GM18861 (cell line): ENCODE measurements around the gene DST.
A peak's percentile ranks its signal among the peaks of the same experiment; 100 is the strongest.
"Not testable (repeated sequence)": the region's sequence is repeated elsewhere in the genome, so short reads cannot be mapped to it uniquely, and the experiment has no call there.

Experiments
- ATAC-seq: cut with Tn5 transposase; IDR thresholded peaks from one replicate; pipeline ENCODE4 v1.9.1; 2021; ENCODE audit not compliant: unreplicated experiment

The DST gene

GRCh38 chr6:56663344-56663743, 20.7 kb upstream of the DST start:
- no peak for ATAC-seq

DNA sequence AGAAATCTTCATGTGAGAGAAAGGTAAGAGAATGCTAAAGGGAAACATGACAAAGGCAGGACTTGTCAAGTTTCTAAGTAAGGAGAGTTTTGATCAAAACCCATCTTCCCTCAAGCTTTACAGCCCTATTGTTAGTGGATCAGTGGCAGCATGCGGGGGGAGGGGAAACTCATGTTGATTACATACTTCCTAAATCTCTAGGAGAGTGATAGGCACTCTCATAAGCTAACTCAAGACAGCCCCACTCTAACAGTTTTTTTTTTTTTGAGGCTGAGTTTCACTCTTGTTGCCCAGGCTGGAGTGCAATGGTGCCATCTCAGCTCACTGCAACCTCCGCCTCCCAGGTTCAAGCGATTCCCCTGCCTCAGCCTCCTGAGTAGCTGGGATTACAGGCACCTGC, 18.6 kb upstream of the DST start:
- not testable (repeated sequence) for ATAC-seq

GRCh38 chr6:56660381-56660730, 17.7 kb upstream of the DST start:
- no peak for ATAC-seq

DNA sequence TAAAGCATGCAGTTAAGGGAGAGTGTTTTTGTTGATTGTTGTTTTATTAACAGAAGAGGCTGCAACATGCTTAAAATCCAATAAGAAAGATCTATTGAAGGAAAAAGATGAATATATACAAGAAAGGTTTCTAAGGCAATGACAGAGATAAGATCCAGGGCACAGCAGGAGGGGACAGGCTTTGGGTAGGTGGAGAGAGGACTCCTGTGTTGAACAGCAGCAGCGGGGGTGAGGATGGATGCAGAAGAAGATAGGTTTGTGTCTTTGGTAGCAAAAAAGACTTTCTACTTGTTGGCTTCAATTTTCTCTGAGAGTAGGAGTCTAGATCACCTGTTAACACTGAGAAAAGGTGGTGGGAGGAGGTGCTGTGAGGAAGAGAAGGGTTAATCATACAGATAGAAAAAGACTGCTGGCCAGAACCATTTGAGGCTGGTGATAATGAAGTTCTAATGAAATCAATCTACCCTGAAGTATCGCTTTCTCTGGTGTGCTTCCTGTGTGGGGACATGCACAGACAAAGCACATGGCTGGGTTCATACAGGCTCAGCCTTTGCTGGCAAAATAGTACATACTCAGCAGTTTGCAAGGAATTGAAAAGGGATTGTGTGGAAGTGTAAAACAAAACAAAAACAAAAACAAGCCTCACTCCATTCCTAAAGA, 17.2 kb upstream of the DST start:
- peak; percentile 91 for ATAC-seq

- no peak for ATAC-seq
Measured at GRCh38 chr6:56658326-56658725, 15.6 kb upstream of the DST start.

DNA sequence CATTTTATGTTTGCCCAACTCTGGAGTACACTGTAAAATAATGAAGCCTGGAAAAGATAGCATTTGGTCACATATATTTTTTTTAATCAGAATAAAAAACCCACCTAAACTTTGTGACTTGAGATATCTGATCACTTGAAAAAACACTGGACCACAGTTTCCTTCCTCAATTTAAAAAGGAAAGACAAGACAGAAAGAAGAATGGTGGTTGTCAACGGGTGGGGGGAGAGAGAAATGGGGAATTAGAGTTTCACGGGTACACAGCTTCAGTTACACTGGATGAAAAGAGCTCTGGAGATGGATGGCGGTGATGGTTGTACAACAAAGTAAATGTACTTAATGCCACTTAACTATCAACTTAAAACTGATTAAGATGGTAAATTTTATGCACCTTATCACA, 14.7 kb upstream of the DST start:
- ATAC-seq, result no peak

DNA sequence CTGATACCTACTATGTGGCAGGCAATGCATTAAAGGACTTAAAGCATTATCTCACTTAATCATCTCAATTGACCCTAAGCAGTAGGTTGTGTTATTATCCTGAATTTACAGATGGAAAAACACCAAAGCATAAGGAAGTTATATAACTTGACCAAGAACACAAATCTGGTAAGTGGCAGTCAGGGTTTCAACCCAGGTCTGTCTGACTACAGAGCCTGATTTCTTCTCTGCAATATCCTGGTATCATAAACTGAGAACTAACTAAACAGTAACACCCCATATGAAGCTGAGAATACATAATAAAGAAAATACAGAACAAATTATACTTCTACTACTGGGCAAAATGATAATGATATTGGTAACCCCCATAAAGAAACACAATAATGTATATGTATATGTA, 13.8 kb upstream of the DST start:
- no peak for ATAC-seq

DNA sequence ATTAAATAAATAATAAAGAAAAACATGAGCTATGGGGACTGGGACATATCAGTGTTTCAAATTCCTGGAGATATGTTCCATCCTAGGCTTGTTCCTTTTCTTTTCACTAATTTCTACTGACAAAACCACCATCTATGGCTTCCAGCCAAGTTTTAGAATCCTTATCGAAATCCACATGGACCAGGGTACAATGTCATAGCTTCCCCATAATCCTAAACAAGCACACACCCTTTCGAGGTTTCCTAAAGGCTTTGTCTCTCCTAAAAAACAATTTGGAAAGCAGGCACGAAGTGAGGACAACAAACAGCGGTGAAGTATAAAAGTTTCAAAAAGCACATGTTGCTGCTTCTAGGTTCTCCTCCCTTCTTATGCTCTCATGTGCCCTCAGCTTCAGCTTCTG, 13.3 kb upstream of the DST start:
- no peak for ATAC-seq

DNA sequence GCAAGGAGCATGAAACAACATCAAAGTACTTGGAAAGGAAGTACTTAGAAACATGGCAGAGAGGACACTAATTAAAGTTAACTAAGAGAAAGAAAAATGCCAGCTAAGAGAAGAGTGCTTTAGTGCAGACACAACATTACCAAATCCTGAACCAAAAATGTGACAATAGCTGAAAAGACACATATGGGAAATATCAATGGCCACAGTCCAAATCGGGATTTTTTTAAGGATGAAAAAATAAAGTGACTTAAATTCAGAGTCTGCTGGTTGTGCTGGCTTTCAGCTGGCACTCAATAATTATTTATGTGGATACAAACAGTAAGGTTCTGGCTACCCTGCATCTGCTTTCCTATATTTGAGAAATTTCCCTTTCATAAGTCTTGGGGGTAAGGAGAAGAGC, 12.6 kb upstream of the DST start:
- no peak for ATAC-seq

- ATAC-seq, result no peak
Measured at GRCh38 chr6:56652994-56653393, 10.3 kb upstream of the DST start.

GRCh38 chr6:56652231-56652630, 9.5 kb upstream of the DST start:
- no peak for ATAC-seq

GRCh38 chr6:56650191-56650590, 7.5 kb upstream of the DST start:
- ATAC-seq, result no peak

DNA sequence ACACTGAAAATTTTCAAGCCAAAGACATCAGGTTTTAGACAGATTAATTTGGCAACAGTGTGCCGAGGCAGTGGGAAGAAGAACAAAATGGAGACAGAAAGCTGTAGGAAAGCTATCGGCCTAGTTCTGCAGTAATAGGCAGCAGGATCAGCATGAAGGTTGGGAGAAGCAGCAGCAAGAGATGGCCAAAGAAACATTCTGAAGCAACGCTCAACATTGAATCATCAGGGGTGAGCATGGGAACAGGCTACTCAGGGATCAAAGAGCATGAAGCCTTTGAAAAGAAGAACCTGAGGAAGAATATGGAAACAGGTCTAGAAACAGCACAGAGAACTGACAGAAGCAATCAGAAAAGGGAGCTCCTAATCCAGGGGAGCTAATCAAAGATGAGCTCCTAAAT, 7.1 kb upstream of the DST start:
- ATAC-seq, result no peak

DNA sequence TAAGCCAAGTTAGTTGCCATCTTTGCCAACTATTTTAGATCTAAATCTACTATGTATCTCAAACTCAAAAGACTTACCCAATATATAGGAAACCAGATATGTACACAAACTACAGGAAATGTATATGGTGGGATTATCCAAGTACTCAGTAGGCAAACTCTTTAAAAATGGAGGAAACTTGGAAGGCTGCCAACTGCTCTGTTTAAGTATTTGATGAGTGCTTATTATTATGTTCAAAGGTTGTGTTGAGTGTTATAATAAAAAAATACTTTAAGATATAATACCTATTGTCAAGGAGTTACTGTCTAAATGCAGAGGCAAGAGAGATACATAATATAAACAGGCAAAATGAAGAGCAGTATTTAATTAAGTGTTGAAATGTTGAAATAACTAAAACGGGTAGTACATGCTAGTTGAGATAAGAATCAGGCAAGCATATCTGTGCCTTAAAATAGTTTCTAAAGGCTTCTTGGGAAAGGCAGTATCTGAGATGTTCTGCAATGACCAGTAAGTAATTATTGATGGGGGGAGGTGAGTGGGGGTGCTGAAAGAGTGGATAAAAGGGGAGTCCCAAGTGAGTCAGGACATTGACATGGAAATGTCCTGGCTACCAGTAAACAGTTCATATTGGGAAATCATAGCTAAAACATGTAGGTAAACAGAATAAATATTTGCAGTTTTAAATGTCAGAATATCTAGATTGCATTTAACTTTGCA, 6.5 kb upstream of the DST start:
- no peak for ATAC-seq

DNA sequence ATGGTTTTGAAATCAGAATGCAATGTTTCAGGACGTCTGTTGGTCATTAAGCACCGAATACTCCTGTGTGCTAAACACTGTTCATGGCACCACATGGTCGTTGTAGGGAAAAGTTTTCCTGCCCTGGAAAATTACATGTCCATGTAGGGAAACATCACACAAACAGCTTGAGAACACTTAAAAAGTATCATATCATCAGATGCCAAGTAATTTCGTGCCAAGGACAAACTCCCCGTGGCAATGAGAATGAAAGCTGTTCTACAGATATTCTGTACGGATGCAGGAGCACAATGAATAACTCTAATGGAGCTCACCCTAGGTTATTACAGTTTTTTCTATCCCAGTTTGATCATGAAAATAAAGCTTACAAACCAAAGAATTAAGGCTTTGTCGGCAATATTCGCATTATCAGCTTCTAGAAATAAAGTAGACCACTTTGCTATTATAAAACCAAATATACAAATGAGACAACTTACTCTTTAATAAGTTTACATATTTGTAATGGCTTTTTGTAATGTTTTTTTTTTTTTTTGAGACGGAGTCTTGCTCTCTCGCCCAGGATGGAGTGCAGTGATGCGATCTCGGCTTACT, 4.6 kb upstream of the DST start:
- no peak for ATAC-seq

DNA sequence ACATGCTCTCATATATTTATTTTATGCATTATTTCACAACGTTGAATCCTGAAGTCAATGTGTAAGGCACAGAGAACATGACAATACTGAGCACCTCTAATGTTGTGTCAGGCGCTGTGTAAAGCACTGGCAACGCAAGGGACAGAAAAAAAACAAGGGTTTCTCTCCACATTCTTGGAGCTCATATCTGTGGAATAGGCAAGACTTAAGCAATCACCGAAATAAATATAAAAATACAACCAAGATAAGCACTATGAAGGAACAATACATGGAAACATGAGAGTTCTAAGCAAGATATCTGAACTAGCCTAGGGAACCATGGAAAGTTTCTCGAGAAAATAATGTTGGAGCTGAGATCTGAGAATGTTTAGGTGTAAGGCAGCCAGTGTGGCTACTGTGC, 1.7 kb upstream of the DST start:
- no peak for ATAC-seq

- ATAC-seq, result no peak
Measured at GRCh38 chr6:56643379-56644089, 845 bp upstream of the DST start.

- no peak for ATAC-seq
Measured at GRCh38 chr6:56640374-56640773, 2.3 kb downstream of the DST start.

GRCh38 chr6:56638760-56639159, 3.9 kb downstream of the DST start:
- ATAC-seq, result no peak

- no peak for ATAC-seq
Measured at GRCh38 chr6:56637640-56638039, 5.0 kb downstream of the DST start.

GRCh38 chr6:56628105-56628504, 14.6 kb downstream of the DST start:
- no peak for ATAC-seq

GRCh38 chr6:56625356-56625755, 17.3 kb downstream of the DST start:
- no peak for ATAC-seq
